Measurements from ENCODE around the gene WDR64. TPM values are rescaled to one million over a fixed set of nuclear protein-coding genes. Genes with fewer than 3 reads are reported as not detected.

WDR64 gene
- total and polyA plus RNA-seq, 7 donors: 0.09 TPM; not detected in 6

DNA sequence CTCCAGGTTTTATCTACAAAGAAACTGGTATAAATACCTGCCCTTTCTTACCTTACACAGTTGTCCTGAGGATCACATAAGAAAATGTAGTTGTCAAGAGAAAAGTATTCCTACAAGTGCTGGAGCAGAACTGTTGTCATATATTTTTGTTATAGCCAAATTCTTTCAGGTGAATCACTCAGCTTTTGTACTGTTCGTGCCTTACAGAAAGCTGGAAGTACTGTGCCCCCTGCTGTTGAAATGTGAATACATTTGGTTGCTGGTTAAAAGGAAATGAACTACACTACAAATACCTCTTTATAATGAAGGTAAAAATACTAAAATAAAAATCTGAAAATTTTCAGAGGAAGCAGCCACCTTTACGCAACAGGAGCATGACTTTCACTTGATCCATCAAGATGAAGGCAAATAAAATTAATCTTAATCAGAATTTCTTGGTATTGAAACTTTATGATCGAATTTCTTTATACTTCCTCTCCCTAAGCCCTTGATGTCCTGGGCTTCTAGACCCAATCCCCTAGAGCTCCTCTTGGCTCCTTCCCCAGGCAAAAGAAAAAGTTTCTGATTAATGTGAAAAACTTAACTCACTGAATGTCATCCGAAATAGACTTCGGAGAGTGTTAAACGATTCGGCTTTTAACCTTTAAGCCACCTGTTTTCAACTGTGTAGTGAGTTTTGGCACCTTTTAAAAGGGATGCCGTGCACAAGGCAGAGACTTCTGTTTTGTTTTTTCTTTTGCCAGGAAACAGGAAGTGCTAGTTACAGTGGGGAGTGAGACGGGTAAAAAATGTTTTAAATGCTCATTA, 24.4 kb upstream of the WDR64 start:
- TF ChIP-seq, protein P1, sequence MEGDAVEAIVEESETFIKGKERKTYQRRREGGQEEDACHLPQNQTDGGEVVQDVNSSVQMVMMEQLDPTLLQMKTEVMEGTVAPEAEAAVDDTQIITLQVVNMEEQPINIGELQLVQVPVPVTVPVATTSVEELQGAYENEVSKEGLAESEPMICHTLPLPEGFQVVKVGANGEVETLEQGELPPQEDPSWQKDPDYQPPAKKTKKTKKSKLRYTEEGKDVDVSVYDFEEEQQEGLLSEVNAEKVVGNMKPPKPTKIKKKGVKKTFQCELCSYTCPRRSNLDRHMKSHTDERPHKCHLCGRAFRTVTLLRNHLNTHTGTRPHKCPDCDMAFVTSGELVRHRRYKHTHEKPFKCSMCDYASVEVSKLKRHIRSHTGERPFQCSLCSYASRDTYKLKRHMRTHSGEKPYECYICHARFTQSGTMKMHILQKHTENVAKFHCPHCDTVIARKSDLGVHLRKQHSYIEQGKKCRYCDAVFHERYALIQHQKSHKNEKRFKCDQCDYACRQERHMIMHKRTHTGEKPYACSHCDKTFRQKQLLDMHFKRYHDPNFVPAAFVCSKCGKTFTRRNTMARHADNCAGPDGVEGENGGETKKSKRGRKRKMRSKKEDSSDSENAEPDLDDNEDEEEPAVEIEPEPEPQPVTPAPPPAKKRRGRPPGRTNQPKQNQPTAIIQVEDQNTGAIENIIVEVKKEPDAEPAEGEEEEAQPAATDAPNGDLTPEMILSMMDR (IDR thresholded peaks at IDR 0.05): no peak
- no peak overlapping the region for H3K4me3 ChIP-seq
- H3K27me3 ChIP-seq: no peaks in the 10 kb centered on the region
- intact Hi-C loops (cut with DNase I): no loop called here
- DNase-seq: no peak
- no peaks in the 10 kb centered on the region for H3K36me3 ChIP-seq
- no peaks in the 10 kb centered on the region for H3K4me1 ChIP-seq
- 11 to 27% methylated on average over 9 of the region's 9 CpGs for whole genome bisulfite sequencing, 2 donors
- H3K9me3 ChIP-seq: no peaks in the 10 kb centered on the region
- H3K27ac ChIP-seq: no peak overlapping the region

DNA sequence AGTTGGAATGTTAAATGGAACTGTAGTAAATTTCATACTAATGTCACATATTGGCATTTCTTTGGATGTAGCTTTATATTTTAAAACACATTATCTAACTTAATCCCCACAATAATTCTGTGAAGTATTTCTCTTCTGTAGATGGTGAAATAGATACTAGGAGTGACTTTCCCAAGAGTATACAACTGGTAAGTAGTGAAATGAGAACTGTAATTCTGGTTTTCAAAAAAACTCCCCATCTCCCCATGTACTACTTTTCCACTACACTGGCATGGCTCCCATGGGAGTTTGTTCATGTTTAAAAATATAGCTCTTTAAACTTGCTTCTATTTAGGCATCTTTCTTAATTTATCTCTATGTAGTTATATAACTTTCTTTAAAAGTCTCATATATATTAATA, 22.1 kb upstream of the WDR64 start:
- no peaks in the 10 kb centered on the region for H3K4me1 ChIP-seq
- no peak overlapping the region for H3K4me3 ChIP-seq
- no peak overlapping the region for H3K27ac ChIP-seq
- H3K9me3 ChIP-seq: no peaks in the 10 kb centered on the region
- TF ChIP-seq POLR2AphosphoS5 (IDR thresholded peaks at IDR 0.05): no peak
- TF ChIP-seq, protein P1 (IDR thresholded peaks at IDR 0.05): no peak
- TF ChIP-seq EP300 (IDR thresholded peaks at IDR 0.05): no peak
- no peak for TF ChIP-seq POLR2A (IDR thresholded peaks at IDR 0.05)
- peaks cover 0 to under 1% (median 0%) of the 10 kb centered on the region in 4 donors for H3K36me3 ChIP-seq
- no peaks in the 10 kb centered on the region for H3K27me3 ChIP-seq
- no peak for DNase-seq
- intact Hi-C loops (cut with DNase I): no loop called here

DNA sequence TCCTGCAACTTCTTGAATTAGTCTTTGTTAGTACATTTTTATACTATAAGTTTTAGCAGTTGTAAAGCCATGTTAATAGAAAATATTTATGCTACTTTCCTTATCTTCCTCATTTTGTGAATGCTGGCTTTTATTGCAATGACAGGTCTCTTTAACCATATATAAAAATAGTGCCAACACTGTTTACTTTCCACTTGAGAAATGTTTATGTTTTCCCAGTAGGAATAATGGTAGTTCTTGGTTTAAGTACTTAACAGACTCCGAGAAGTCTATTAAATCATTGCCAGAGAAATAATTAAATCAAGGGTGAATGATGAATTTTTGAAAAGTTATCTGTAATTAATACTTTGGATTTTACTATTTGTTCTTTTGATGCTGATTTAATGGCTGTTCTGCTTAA, 21.6 kb upstream of the WDR64 start:
- peaks cover 0 to 5% (median 0%) of the 10 kb centered on the region in 4 donors for H3K36me3 ChIP-seq
- TF ChIP-seq, protein P1 (IDR thresholded peaks at IDR 0.05): no peak
- TF ChIP-seq EP300 (IDR thresholded peaks at IDR 0.05): no peak
- TF ChIP-seq POLR2AphosphoS5 (IDR thresholded peaks at IDR 0.05): no peak
- no peak for TF ChIP-seq POLR2A (IDR thresholded peaks at IDR 0.05)
- H3K27ac ChIP-seq: no peak overlapping the region
- no peak overlapping the region for H3K4me3 ChIP-seq
- intact Hi-C loops (cut with DNase I): no loop called here
- no peaks in the 10 kb centered on the region for H3K4me1 ChIP-seq
- H3K9me3 ChIP-seq: no peaks in the 10 kb centered on the region
- DNase-seq: no peak
- H3K27me3 ChIP-seq: no peaks in the 10 kb centered on the region
- 91 to 92% methylated on average over 1 of the region's 1 CpG for WGBS, 2 donors

DNA sequence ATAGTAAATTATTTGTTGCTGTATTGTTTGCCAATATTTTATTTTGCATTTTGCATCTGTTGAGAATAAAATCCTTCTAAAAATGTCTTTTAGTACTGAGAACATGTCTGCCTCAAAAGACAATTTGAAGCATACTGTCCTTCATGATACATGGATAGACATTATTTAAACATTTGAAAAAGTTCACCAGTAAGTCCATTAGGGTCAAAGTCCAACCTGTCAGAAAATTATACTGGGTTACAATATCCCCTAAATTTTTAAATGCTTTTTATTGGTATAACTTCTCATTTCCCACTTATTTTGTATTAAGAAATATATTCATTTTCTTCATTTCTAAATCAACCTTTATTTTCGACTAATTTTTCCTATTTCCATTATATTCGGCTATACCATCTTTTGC, 21.2 kb upstream of the WDR64 start:
- Histone ChIP-seq H3K4me1 (peaks cover 0 to under 1% (median 0%) of the 10 kb centered on the region in 4 donors), H3K9me3 (no peaks in the 10 kb centered on the region), H3K27ac (no peak overlapping the region), H3K4me3 (no peak overlapping the region), H3K36me3 (peaks cover 0 to 7% (median 0%) of the 10 kb centered on the region in 4 donors), H3K27me3 (no peaks in the 10 kb centered on the region)
- TF ChIP-seq POLR2A (IDR thresholded peaks at IDR 0.05) (no peak), POLR2AphosphoS5 (IDR thresholded peaks at IDR 0.05) (no peak)
- intact Hi-C loops (cut with DNase I): no loop called here
- WGBS, 2 donors: 96 to 98% methylated on average over 2 of the region's 2 CpGs
- no peak for DNase-seq

DNA sequence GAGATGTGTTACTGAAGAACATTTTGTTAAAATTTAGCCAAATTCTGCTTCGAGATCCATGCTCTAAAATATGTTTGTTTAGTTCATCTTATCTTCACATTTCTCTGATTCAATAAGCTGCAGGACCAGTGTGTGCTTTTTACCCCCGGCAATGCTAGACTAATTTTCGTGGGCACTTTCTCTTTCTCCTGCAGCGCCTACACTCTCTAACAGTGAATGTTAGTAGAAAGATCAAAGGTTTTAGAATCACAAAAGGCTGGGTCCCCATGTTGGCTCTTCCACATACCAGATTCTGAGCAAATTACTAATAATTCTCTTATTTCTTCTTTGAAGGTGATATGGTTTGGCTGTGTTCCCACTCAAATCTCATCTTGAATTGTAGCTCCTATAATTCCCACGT, 20.4 kb upstream of the WDR64 start:
- no peaks in the 10 kb centered on the region for H3K27me3 ChIP-seq
- peaks cover 0 to 8% (median 3%) of the 10 kb centered on the region in 4 donors for H3K4me1 ChIP-seq
- no peaks in the 10 kb centered on the region for H3K9me3 ChIP-seq
- intact Hi-C loops (cut with DNase I): no loop called here
- WGBS, 2 donors: 74 to 83% methylated on average over 5 of the region's 5 CpGs
- no peak overlapping the region for H3K4me3 ChIP-seq
- DNase-seq: no peak
- H3K27ac ChIP-seq: no peak overlapping the region
- peaks cover 0 to 7% (median 0%) of the 10 kb centered on the region in 4 donors for H3K36me3 ChIP-seq
- no peak for TF ChIP-seq POLR2A (IDR thresholded peaks at IDR 0.05)
- no peak for TF ChIP-seq EP300 (IDR thresholded peaks at IDR 0.05)
- TF ChIP-seq POLR2AphosphoS5 (IDR thresholded peaks at IDR 0.05): no peak
- TF ChIP-seq, protein P1 (IDR thresholded peaks at IDR 0.05): no peak

All from sigmoid colon (tissue), 7 donors.